Measurements from ENCODE around the gene TTLL8. TPM values are rescaled to one million over a fixed set of nuclear protein-coding genes. Genes with fewer than 3 reads are reported as not detected.

TTLL8 gene
- total RNA-seq, 1 donor: not detected

GRCh38 chr22:50074551-50075530, 16.7 kb upstream of the TTLL8 start:
- Histone ChIP-seq H3K36me3 (ENCODE audit: insufficient read depth, low read length) (no peaks in the 10 kb centered on the region), H3K27me3 (ENCODE audit: insufficient read depth, low read length) (peaks cover 2% of the 10 kb centered on the region), H3K4me3 (ENCODE audit: insufficient read depth, low read length) (no peak overlapping the region), H3K9me3 (ENCODE audit: low read depth, low read length) (no peaks in the 10 kb centered on the region), H2AFZ (ENCODE audit: low read length) (no peak overlapping the region), H3K79me2 (ENCODE audit: insufficient read depth, low read length) (no peaks in the 10 kb centered on the region), H4K20me1 (ENCODE audit: insufficient read depth, low read length) (no peaks in the 10 kb centered on the region), H3K27ac (ENCODE audit: low read depth, low read length) (no peak overlapping the region), H3K4me2 (ENCODE audit: insufficient read depth, low read length) (no peak overlapping the region), H3K4me1 (ENCODE audit: insufficient read depth, low read length) (no peaks in the 10 kb centered on the region)
- no peak for TF ChIP-seq CTCF (IDR thresholded peaks at IDR 0.05; ENCODE audit: extremely low read depth, low read depth, low read length)
- DNase-seq (ENCODE audit: insufficient read length, low spot score, missing footprints): peak; percentile 79

- DNase-seq (ENCODE audit: insufficient read length, low spot score, missing footprints): peak; percentile 58
- Histone ChIP-seq H3K4me3 (ENCODE audit: insufficient read depth, low read length) (no peak overlapping the region), H3K27me3 (ENCODE audit: insufficient read depth, low read length) (no peaks in the 10 kb centered on the region), H3K36me3 (ENCODE audit: insufficient read depth, low read length) (no peaks in the 10 kb centered on the region), H3K79me2 (ENCODE audit: insufficient read depth, low read length) (no peaks in the 10 kb centered on the region), H3K27ac (ENCODE audit: low read depth, low read length) (no peak overlapping the region), H2AFZ (ENCODE audit: low read length) (no peak overlapping the region), H3K9me3 (ENCODE audit: low read depth, low read length) (no peaks in the 10 kb centered on the region), H4K20me1 (ENCODE audit: insufficient read depth, low read length) (no peaks in the 10 kb centered on the region), H3K4me1 (ENCODE audit: insufficient read depth, low read length) (no peaks in the 10 kb centered on the region), H3K4me2 (ENCODE audit: insufficient read depth, low read length) (no peak overlapping the region)
- no peak for TF ChIP-seq CTCF (IDR thresholded peaks at IDR 0.05; ENCODE audit: extremely low read depth, low read depth, low read length)
Measured at GRCh38 chr22:50074056-50074455, 16.0 kb upstream of the TTLL8 start.

GRCh38 chr22:50072714-50073538, 14.8 kb upstream of the TTLL8 start:
- no peaks in the 10 kb centered on the region for H3K27me3 ChIP-seq (ENCODE audit: insufficient read depth, low read length)
- H3K4me1 ChIP-seq (ENCODE audit: insufficient read depth, low read length): no peaks in the 10 kb centered on the region
- no peaks in the 10 kb centered on the region for H3K9me3 ChIP-seq (ENCODE audit: low read depth, low read length)
- no peak for TF ChIP-seq CTCF (IDR thresholded peaks at IDR 0.05; ENCODE audit: extremely low read depth, low read depth, low read length)
- H2AFZ ChIP-seq (ENCODE audit: low read length): no peak overlapping the region
- H3K4me2 ChIP-seq (ENCODE audit: insufficient read depth, low read length): no peak overlapping the region
- H3K79me2 ChIP-seq (ENCODE audit: insufficient read depth, low read length): no peaks in the 10 kb centered on the region
- no peaks in the 10 kb centered on the region for H4K20me1 ChIP-seq (ENCODE audit: insufficient read depth, low read length)
- no peak overlapping the region for H3K4me3 ChIP-seq (ENCODE audit: insufficient read depth, low read length)
- DNase-seq (ENCODE audit: insufficient read length, low spot score, missing footprints): peak; percentile 51
- no peaks in the 10 kb centered on the region for H3K36me3 ChIP-seq (ENCODE audit: insufficient read depth, low read length)
- H3K27ac ChIP-seq (ENCODE audit: low read depth, low read length): no peak overlapping the region

GRCh38 chr22:50072167-50072555, 14.1 kb upstream of the TTLL8 start:
- Histone ChIP-seq H3K4me2 (ENCODE audit: insufficient read depth, low read length) (no peak overlapping the region), H3K27ac (ENCODE audit: low read depth, low read length) (no peak overlapping the region), H3K4me1 (ENCODE audit: insufficient read depth, low read length) (no peaks in the 10 kb centered on the region), H3K9me3 (ENCODE audit: low read depth, low read length) (no peaks in the 10 kb centered on the region), H4K20me1 (ENCODE audit: insufficient read depth, low read length) (no peaks in the 10 kb centered on the region), H3K79me2 (ENCODE audit: insufficient read depth, low read length) (no peaks in the 10 kb centered on the region), H2AFZ (ENCODE audit: low read length) (no peak overlapping the region), H3K27me3 (ENCODE audit: insufficient read depth, low read length) (no peaks in the 10 kb centered on the region), H3K4me3 (ENCODE audit: insufficient read depth, low read length) (no peak overlapping the region), H3K36me3 (ENCODE audit: insufficient read depth, low read length) (no peaks in the 10 kb centered on the region)
- DNase-seq (ENCODE audit: insufficient read length, low spot score, missing footprints): peak; percentile 47
- TF ChIP-seq CTCF (IDR thresholded peaks at IDR 0.05; ENCODE audit: extremely low read depth, low read depth, low read length): no peak

Data from osteoblast (primary cell).